Esophagus (tissue), 2 donors: Measurements from ENCODE around the gene FOXP1. TPM values are rescaled to one million over a fixed set of nuclear protein-coding genes. Genes with fewer than 3 reads are reported as not detected.

Source experiments
- H3K27ac ChIP-seq, 2 donors: one replicate each; pipeline ENCODE4 v1.5.1; 2013; ENCODE audit warnings: low read depth in 2 of 2, mild to moderate bottlenecking in 2 of 2, inconsistent platforms in 1 of 2, low read length in 1 of 2, moderate library complexity in 1 of 2
- H3K27me3 ChIP-seq, 2 donors: one replicate each; pipeline ENCODE4 v1.6.1; 2013; ENCODE audit warnings: low read length in 2 of 2, control low read depth in 1 of 2, mild to moderate bottlenecking in 1 of 2; ENCODE audit not compliant: insufficient read depth in 2 of 2, control insufficient read depth in 1 of 2
- H3K36me3 ChIP-seq, 2 donors: one replicate each; pipeline ENCODE4 v1.6.1; 2013; ENCODE audit warnings: low read length in 1 of 2; ENCODE audit not compliant: control insufficient read depth in 2 of 2, insufficient read depth in 2 of 2
- H3K4me1 ChIP-seq, 2 donors: one replicate each; pipeline ENCODE4 v1.6.1; 2013; ENCODE audit warnings: low read length in 1 of 2; ENCODE audit not compliant: control insufficient read depth in 2 of 2, insufficient read depth in 2 of 2
- H3K4me3 ChIP-seq, 2 donors: one replicate each; pipeline ENCODE4 v1.5.1; 2013; ENCODE audit warnings: low read length in 2 of 2, mild to moderate bottlenecking in 2 of 2, low read depth in 1 of 2, moderate library complexity in 1 of 2
- H3K9me3 ChIP-seq, 2 donors: one replicate each; pipeline ENCODE4 v1.6.1; 2013; ENCODE audit warnings: mild to moderate bottlenecking in 2 of 2, low read depth in 1 of 2, low read length in 1 of 2, moderate library complexity in 1 of 2; ENCODE audit not compliant: control insufficient read depth in 2 of 2, insufficient read depth in 1 of 2
- WGBS, 2 donors: extraction: QIAGEN DNeasy Blood & Tissue Kit; methylation state at CpG; one replicate each; pipeline ENCODE4 v1.1.7; 2013; 5-methylcytosine and 5-hydroxymethylcytosine counted together
- polyA plus RNA-seq, 2 donors: library from polyadenylated mRNA; stranded (reverse); fragments of 200-250 nt; gene quantifications; one replicate each; pipeline ENCODE4 v1.2.3, GENCODE V29; 2013
- donor health status: healthy with polysubstance abuse.
- donor health status: Bipolar disorder and iron deficiency.

Gene FOXP1
- polyA plus RNA-seq, 2 donors, result 10.7 to 20.4 TPM

DNA sequence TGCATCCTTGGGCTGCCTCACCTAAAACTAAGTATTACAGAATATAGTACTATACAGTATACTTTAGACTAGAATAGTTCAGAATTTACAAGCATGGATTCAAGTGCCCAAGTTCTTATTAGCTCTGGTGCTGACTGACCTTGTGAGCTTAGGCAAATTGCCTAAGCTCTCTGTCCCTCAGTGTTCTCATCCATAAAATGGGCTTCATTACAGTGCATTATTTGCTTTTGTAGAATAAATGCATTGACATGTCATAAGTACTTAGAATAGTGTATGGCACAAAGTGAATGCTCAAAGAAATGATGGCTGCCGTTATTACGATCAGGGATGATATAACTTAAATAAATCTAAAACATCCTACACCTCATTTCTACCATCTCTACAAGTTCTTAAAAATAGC, 269.7 kb downstream of the FOXP1 start:
- H3K27ac ChIP-seq, result no peak overlapping the region
- H3K27me3 ChIP-seq, result no peaks in the 10 kb centered on the region
- no peak overlapping the region for H3K4me3 ChIP-seq
- H3K9me3 ChIP-seq, result no peaks in the 10 kb centered on the region
- peaks cover 0 to 3% of the 10 kb centered on the region in 2 donors for H3K4me1 ChIP-seq
- WGBS, 2 donors, result 98 to 99% methylated on average over 2 of the region's 2 CpGs
- H3K36me3 ChIP-seq, result no peaks in the 10 kb centered on the region

DNA sequence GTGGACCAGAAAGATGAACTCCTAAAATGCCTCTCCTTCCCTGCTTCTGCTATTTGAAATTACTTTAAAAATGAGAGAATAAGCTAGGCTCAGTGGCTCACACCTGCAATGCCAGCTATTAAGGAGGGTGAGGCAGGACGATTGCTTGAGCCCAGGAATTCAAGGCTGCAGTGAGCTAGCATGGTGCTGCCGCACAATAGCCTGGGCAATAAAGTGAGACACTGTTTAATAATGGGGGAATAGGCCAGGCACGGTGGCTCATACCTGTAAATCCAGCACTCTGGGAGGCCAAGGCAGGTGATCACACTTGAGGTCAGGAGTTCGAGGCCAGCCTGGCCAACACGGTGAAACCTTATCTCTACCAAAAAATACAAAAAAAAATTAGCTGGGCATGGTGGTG, 271.1 kb downstream of the FOXP1 start:
- Histone ChIP-seq H3K4me1 (peaks cover 0 to 3% of the 10 kb centered on the region in 2 donors), H3K27ac (no peak overlapping the region)
- WGBS, 2 donors, result 81 to 89% methylated on average over 5 of the region's 5 CpGs

GRCh38 chr3:71311661-71312046, 271.9 kb downstream of the FOXP1 start:
- Histone ChIP-seq H3K27me3 (no peaks in the 10 kb centered on the region), H3K4me1 (peaks cover 0 to 3% of the 10 kb centered on the region in 2 donors), H3K9me3 (no peaks in the 10 kb centered on the region), H3K27ac (no peak overlapping the region), H3K4me3 (no peak overlapping the region), H3K36me3 (no peaks in the 10 kb centered on the region)
- WGBS, 2 donors, result 87 to 91% methylated on average over 3 of the region's 3 CpGs

More for the DNA sequence above, 271.1 kb downstream of the FOXP1 start:
- H3K9me3 ChIP-seq, result no peaks in the 10 kb centered on the region
- H3K36me3 ChIP-seq, result no peaks in the 10 kb centered on the region
- H3K27me3 ChIP-seq, result no peaks in the 10 kb centered on the region
- H3K4me3 ChIP-seq, result no peak overlapping the region

DNA sequence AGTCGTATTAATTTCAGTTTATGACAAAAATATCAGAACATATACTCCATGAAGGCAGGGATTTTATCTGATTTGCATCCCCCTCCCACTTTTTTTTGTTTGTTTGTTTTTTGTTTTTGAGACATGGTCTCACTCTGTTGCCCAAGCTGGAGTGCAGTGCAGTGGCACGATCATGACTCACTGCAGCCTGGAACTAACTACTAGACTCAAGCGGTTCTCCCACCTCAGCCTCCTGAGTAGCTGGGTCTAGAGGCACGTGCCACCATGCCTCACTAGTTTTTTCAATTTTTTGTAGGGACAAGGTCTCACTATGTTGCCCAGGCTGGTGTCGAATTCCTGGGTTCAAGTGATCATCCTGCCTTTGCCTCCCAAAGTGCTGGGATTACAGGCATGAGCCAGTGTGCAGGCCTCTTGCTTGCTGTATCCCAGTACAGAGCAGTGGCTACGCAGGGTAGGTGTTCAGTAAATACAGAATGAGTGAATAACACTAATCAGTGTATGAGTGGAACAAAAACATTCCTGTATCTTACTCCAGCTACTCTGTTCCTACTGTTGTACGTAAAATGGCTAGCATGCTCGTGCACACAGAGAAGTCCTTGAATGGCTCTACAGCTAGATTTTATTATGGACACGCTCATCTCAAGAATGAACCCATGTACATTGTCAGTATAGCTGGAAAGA, 272.4 kb downstream of the FOXP1 start:
- H3K36me3 ChIP-seq, result no peaks in the 10 kb centered on the region
- no peaks in the 10 kb centered on the region for H3K9me3 ChIP-seq
- no peaks in the 10 kb centered on the region for H3K27me3 ChIP-seq
- 87 to 88% methylated on average over 9 of the region's 9 CpGs for WGBS, 2 donors
- H3K4me3 ChIP-seq, result no peak overlapping the region
- peaks cover 0 to 3% of the 10 kb centered on the region in 2 donors for H3K4me1 ChIP-seq
- H3K27ac ChIP-seq, result no peak overlapping the region

DNA sequence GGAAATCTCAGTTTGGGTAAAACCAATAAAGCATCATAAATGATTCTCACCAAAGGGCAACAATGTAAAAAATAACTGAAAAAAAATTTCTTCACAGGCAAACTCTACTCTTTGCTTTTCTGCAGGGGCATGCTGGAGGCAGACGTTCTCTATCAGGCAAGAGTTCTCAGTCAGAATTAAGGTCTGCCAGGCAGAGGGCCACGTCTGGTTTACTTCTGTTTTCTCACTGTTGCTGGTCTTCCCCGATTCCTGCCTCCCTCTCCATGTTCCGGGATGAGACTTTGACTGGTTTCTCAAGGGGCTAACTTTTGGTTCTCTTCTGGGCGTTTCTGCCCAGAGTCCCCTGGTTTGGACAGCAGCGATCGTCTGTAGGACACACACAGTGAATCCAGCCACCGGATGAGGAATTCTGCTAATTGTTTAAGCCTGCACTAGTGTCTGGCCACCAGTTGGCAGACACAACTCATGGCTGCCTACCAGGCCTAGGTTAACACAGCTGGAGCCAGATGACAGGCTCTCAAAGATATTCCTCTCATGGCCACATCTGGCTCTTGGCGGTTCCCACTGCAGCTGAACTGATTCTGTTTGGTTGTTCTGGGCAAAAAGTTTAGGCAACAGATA, 273.1 kb downstream of the FOXP1 start:
- Histone ChIP-seq H3K27ac (no peak overlapping the region), H3K27me3 (no peaks in the 10 kb centered on the region), H3K9me3 (no peaks in the 10 kb centered on the region), H3K4me1 (peaks cover 0 to 3% of the 10 kb centered on the region in 2 donors), H3K4me3 (no peak overlapping the region), H3K36me3 (no peaks in the 10 kb centered on the region)
- 69 to 71% methylated on average over 9 of the region's 9 CpGs for WGBS, 2 donors

DNA sequence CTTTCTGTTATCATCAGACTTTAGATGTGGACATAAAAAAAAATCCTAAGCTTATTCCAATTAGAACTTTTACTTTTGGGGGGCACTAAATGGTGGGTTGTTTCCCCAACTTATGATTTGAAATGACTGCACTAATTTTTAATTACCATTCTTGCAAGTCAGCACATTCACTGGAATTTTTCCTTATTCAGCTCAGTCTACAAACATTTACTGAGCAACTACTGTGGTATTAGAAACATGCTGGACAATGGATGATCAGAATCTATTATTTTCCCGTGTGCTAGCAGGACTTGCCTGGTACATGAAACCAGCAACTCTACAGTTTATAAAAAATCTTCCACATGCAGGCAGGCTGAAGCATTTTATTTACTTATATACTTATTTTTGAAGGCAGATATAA, 273.6 kb downstream of the FOXP1 start:
- no peaks in the 10 kb centered on the region for H3K27me3 ChIP-seq
- H3K36me3 ChIP-seq, result no peaks in the 10 kb centered on the region
- H3K27ac ChIP-seq, result no peak overlapping the region
- H3K4me3 ChIP-seq, result no peak overlapping the region
- H3K4me1 ChIP-seq, result peaks cover 0 to 3% of the 10 kb centered on the region in 2 donors
- 58 to 61% methylated on average over 1 of the region's 1 CpG for WGBS, 2 donors
- H3K9me3 ChIP-seq, result no peaks in the 10 kb centered on the region

DNA sequence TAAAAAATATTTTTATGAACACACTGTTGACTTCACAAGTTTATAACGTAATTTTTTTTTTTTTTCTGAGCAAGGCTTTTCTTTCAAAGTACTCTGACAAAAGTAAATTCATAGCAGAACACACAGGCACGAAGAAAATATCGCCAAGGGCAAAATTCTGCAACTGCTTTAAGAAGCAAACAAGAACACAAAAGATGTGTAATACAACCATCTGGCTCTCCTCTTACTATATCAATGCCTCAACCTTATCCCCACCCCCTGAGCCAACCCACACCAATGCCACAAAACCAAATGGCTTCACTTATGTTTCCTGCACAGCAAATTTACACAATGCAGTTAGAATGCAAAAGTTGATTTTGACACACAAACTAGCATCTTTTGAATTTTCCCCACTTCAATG, 274.2 kb downstream of the FOXP1 start:
- H3K4me3 ChIP-seq, result no peak overlapping the region
- WGBS, 2 donors, result 44 to 73% methylated on average over 3 of the region's 3 CpGs
- no peak overlapping the region for H3K27ac ChIP-seq
- H3K4me1 ChIP-seq, result peaks cover 0 to 3% of the 10 kb centered on the region in 2 donors
- H3K27me3 ChIP-seq, result no peaks in the 10 kb centered on the region
- no peaks in the 10 kb centered on the region for H3K36me3 ChIP-seq
- H3K9me3 ChIP-seq, result no peaks in the 10 kb centered on the region

DNA sequence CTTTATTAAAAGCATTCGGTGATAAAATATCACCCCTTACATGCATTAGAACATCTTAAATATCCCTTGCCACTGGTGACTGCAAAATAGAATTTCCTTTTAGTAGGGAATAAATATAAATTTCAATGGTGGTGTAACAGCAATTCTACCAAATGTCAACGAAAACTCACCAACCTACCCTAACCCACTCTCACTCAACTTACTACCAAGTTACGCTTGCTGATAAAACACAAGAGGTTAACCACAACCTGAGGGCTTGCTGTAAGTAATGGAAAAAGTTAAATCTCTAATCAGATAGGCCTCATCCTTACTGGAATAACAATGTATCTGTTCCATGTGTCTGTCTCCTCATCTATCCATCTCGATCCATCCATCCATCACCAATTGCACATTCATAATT, 274.7 kb downstream of the FOXP1 start:
- Histone ChIP-seq H3K27ac (no peak overlapping the region), H3K4me3 (no peak overlapping the region), H3K27me3 (no peaks in the 10 kb centered on the region), H3K9me3 (no peaks in the 10 kb centered on the region), H3K4me1 (peaks cover 0 to 3% of the 10 kb centered on the region in 2 donors), H3K36me3 (no peaks in the 10 kb centered on the region)
- 78% methylated on average over 4 of the region's 4 CpGs for whole genome bisulfite sequencing, 2 donors

DNA sequence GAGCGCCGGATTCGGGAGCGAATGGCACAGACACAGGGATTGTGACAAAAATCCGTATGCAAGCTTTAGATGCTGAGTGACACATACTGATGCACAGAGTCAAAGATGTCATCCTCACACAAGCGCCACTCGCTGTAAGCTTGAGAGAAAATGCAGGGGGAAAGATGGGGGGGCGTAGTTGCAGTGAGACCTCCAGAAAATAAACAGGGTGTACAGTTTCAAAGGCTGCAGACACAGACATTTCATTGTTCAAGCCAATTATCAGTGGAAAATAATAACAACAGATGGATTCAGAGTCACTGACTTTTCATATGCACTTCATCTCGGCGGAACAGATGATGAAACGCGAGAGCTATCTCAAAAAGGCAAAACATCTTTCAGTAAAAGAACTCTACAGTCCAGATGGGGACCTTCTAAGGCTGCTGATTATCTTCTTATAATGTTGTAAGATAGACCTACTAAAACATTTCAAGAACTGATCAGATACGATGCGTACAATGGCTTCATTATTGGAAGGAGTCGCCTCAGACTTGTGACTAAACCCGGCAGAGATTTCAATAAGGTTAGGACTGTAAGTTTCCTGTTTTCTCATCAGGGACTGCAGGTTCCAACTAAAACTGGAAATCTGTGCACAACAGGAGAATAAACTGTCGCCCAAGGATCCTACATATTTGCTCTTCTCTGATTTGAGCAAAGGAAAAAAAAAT, 275.4 kb downstream of the FOXP1 start:
- 83% methylated on average over 17 of the region's 17 CpGs for WGBS, 2 donors
- H3K4me1 ChIP-seq, result peaks cover 0 to 3% of the 10 kb centered on the region in 2 donors

More for the DNA sequence above, 275.4 kb downstream of the FOXP1 start:
- Histone ChIP-seq H3K36me3 (no peaks in the 10 kb centered on the region), H3K4me3 (no peak overlapping the region), H3K27me3 (no peaks in the 10 kb centered on the region), H3K27ac (no peak overlapping the region), H3K9me3 (no peaks in the 10 kb centered on the region)
